ENCODE results near the gene LHFPL2.
"Not testable (repeated sequence)": the region's sequence is repeated elsewhere in the genome, so short reads cannot be mapped to it uniquely, and the experiment has no call there.

LHFPL2 gene

GRCh38 chr5:78621291-78621738 lies 27.3 kb downstream of the LHFPL2 start:
- DNase-seq (ENCODE audit: low read depth in 2 of 3, low spot score in 1 of 3), result no peak

- DNase-seq (ENCODE audit: low read depth in 2 of 3, low spot score in 1 of 3), result not testable (repeated sequence)
Measured at GRCh38 chr5:78620119-78620518, 28.5 kb downstream of the LHFPL2 start.

GRCh38 chr5:78618303-78618702 lies 30.3 kb downstream of the LHFPL2 start:
- no peak for DNase-seq (ENCODE audit: low read depth in 2 of 3, low spot score in 1 of 3)

GRCh38 chr5:78615697-78616096 lies 32.9 kb downstream of the LHFPL2 start:
- DNase-seq (ENCODE audit: low read depth in 2 of 3, low spot score in 1 of 3), result no peak

GRCh38 chr5:78614816-78615215 lies 33.8 kb downstream of the LHFPL2 start:
- no peak for DNase-seq (ENCODE audit: low read depth in 2 of 3, low spot score in 1 of 3)

GRCh38 chr5:78613756-78614155 lies 34.8 kb downstream of the LHFPL2 start:
- DNase-seq (ENCODE audit: low read depth in 2 of 3, low spot score in 1 of 3), result no peak

- DNase-seq (ENCODE audit: low read depth in 2 of 3, low spot score in 1 of 3), result no peak
Measured at GRCh38 chr5:78613151-78613533, 35.4 kb downstream of the LHFPL2 start.

- no peak for DNase-seq (ENCODE audit: low read depth in 2 of 3, low spot score in 1 of 3)
Measured at GRCh38 chr5:78612227-78613150, 36.1 kb downstream of the LHFPL2 start.

- no peak for DNase-seq (ENCODE audit: low read depth in 2 of 3, low spot score in 1 of 3)
Measured at GRCh38 chr5:78611126-78611605, 37.4 kb downstream of the LHFPL2 start.

- no peak for DNase-seq (ENCODE audit: low read depth in 2 of 3, low spot score in 1 of 3)
Measured at GRCh38 chr5:78610636-78611035, 37.9 kb downstream of the LHFPL2 start.

- no peak for DNase-seq (ENCODE audit: low read depth in 2 of 3, low spot score in 1 of 3)
Measured at GRCh38 chr5:78610163-78610583, 38.4 kb downstream of the LHFPL2 start.

- DNase-seq (ENCODE audit: low read depth in 2 of 3, low spot score in 1 of 3), result no peak
Measured at GRCh38 chr5:78607864-78608263, 40.7 kb downstream of the LHFPL2 start.

- no peak for DNase-seq (ENCODE audit: low read depth in 2 of 3, low spot score in 1 of 3)
Measured at GRCh38 chr5:78606241-78606640, 42.3 kb downstream of the LHFPL2 start.

GRCh38 chr5:78605611-78606010 lies 43.0 kb downstream of the LHFPL2 start:
- no peak for DNase-seq (ENCODE audit: low read depth in 2 of 3, low spot score in 1 of 3)

GRCh38 chr5:78604689-78605285 lies 43.8 kb downstream of the LHFPL2 start:
- no peak for DNase-seq (ENCODE audit: low read depth in 2 of 3, low spot score in 1 of 3)

- DNase-seq (ENCODE audit: low read depth in 2 of 3, low spot score in 1 of 3), result no peak
Measured at GRCh38 chr5:78603636-78604175, 44.9 kb downstream of the LHFPL2 start.

GRCh38 chr5:78602400-78602799 lies 46.2 kb downstream of the LHFPL2 start:
- DNase-seq (ENCODE audit: low read depth in 2 of 3, low spot score in 1 of 3), result no peak

GRCh38 chr5:78601559-78602314 lies 46.8 kb downstream of the LHFPL2 start:
- DNase-seq (ENCODE audit: low read depth in 2 of 3, low spot score in 1 of 3), result no peak

- DNase-seq (ENCODE audit: low read depth in 2 of 3, low spot score in 1 of 3), result no peak
Measured at GRCh38 chr5:78600687-78601414, 47.7 kb downstream of the LHFPL2 start.

- no peak for DNase-seq (ENCODE audit: low read depth in 2 of 3, low spot score in 1 of 3)
Measured at GRCh38 chr5:78598973-78599372, 49.6 kb downstream of the LHFPL2 start.

- no peak for DNase-seq (ENCODE audit: low read depth in 2 of 3, low spot score in 1 of 3)
Measured at GRCh38 chr5:78597974-78598371, 50.6 kb downstream of the LHFPL2 start.
